Breast epithelium (tissue), 4 donors: ENCODE measurements around the gene PCDHB14. TPM values are rescaled to one million over a fixed set of nuclear protein-coding genes. Genes with fewer than 3 reads are reported as not detected.

ENCODE experiments used
- DNase-seq, 2 donors: peaks; one replicate each; pipeline ENCODE4 v3.0.0-alpha.2; 2019; ENCODE audit warnings: low spot score in 2 of 2
- H3K27ac ChIP-seq, 2 donors: fragments of 200-600 bp; sonication (generic) in 1 of 2; one replicate each; pipeline ENCODE4 v1.5.1; 2016 to 2019; ENCODE audit warnings: mild to moderate bottlenecking in 1 of 2
- H3K27me3 ChIP-seq, 2 donors: fragments of 200-600 bp; sonication (generic) in 1 of 2; one replicate each; pipeline versions ENCODE4 v1.5.1 to v1.6.0; 2017 to 2019; ENCODE audit warnings: control low read depth in 1 of 2, mild to moderate bottlenecking in 1 of 2
- H3K36me3 ChIP-seq: fragments of 200-600 bp; one replicate; pipeline ENCODE4 v1.5.1; 2019
- H3K4me1 ChIP-seq, 2 donors: fragments of 200-600 bp; sonication (generic); one replicate each; pipeline ENCODE4 v1.5.1; 2016 to 2019; ENCODE audit warnings: control low read depth in 1 of 2
- H3K4me3 ChIP-seq, 3 donors: fragments of 200-600 bp; sonication (generic); 1 replicate in 2 of 3; 2 replicates in 1 of 3; pipeline ENCODE4 v1.5.1; 2016 to 2019; ENCODE audit warnings: mild to moderate bottlenecking in 3 of 3, moderate library complexity in 2 of 3
- H3K9me3 ChIP-seq, 2 donors: fragments of 200-600 bp; sonication (generic) in 1 of 2; one replicate each; pipeline ENCODE4 v1.5.1; 2016 to 2019; ENCODE audit warnings: control low read depth in 1 of 2
- POLR2A ChIP-seq: fragments of 450-650 bp; IDR thresholded peaks from one replicate; pipeline ENCODE4 v1.6.1; 2016; ENCODE audit warnings: antibody characterized with exemption, mild to moderate bottlenecking, moderate library complexity
- POLR2AphosphoS5 ChIP-seq, 3 donors: sonication (generic); formaldehyde crosslinking; IDR thresholded peaks; one replicate each; pipeline ENCODE4 v1.6.1; 2017; ENCODE audit warnings: antibody characterized with exemption in 3 of 3
- intact Hi-C: fragments of 100-400 bp; cut with DNase I; formaldehyde crosslinking; loops from one replicate; pipeline ENCODE4 v1.15.1; 2023; ENCODE audit warnings: low total_unique reads
- total RNA-seq, 3 donors: library from RNA; depleted of rRNA; stranded (reverse); fragments of >200 nt; gene quantifications; one replicate each; pipeline ENCODE4 v1.1.0, GENCODE V29; 2016
- TF ChIP-seq, protein P1 (sequence below), 3 donors: fragments of 450-650 bp; IDR thresholded peaks; one replicate each; pipeline ENCODE4 v1.5.1; 2016 to 2017; ENCODE audit warnings: antibody characterized with exemption in 3 of 3, mild to moderate bottlenecking in 3 of 3, moderate library complexity in 3 of 3

Gene PCDHB14
- total RNA-seq, 3 donors from 2014 or later, result 4.2 to 5.9 (median 5.9) TPM

GRCh38 chr5:141258464-141258863 lies 35.3 kb downstream of the PCDHB14 start:
- intact Hi-C loops, result no loop called here
- Histone ChIP-seq H3K36me3 (no peaks in the 10 kb centered on the region), H3K9me3 (peaks cover 95 to 100% of the 10 kb centered on the region in 2 donors), H3K27me3 (no peaks in the 10 kb centered on the region), H3K27ac (no peak overlapping the region), H3K4me1 (no peaks in the 10 kb centered on the region), H3K4me3 (no peak overlapping the region)
- TF ChIP-seq POLR2AphosphoS5 (IDR thresholded peaks at IDR 0.05) (no peak), POLR2A (no peak)
- TF ChIP-seq, protein P1, sequence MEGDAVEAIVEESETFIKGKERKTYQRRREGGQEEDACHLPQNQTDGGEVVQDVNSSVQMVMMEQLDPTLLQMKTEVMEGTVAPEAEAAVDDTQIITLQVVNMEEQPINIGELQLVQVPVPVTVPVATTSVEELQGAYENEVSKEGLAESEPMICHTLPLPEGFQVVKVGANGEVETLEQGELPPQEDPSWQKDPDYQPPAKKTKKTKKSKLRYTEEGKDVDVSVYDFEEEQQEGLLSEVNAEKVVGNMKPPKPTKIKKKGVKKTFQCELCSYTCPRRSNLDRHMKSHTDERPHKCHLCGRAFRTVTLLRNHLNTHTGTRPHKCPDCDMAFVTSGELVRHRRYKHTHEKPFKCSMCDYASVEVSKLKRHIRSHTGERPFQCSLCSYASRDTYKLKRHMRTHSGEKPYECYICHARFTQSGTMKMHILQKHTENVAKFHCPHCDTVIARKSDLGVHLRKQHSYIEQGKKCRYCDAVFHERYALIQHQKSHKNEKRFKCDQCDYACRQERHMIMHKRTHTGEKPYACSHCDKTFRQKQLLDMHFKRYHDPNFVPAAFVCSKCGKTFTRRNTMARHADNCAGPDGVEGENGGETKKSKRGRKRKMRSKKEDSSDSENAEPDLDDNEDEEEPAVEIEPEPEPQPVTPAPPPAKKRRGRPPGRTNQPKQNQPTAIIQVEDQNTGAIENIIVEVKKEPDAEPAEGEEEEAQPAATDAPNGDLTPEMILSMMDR (IDR thresholded peaks at IDR 0.05), result no peak
- no peak for DNase-seq

- intact Hi-C loops, result no loop called here
- no peak for DNase-seq
- Histone ChIP-seq H3K36me3 (no peaks in the 10 kb centered on the region), H3K9me3 (peaks cover 95 to 100% of the 10 kb centered on the region in 2 donors), H3K4me1 (no peaks in the 10 kb centered on the region), H3K27ac (no peak overlapping the region), H3K27me3 (no peaks in the 10 kb centered on the region), H3K4me3 (no peak overlapping the region)
- TF ChIP-seq, protein P1 (IDR thresholded peaks at IDR 0.05), result no peak
- no peak for TF ChIP-seq POLR2AphosphoS5 (IDR thresholded peaks at IDR 0.05)
- TF ChIP-seq POLR2A, result no peak
Measured at GRCh38 chr5:141258948-141259347, 35.8 kb downstream of the PCDHB14 start.

DNA sequence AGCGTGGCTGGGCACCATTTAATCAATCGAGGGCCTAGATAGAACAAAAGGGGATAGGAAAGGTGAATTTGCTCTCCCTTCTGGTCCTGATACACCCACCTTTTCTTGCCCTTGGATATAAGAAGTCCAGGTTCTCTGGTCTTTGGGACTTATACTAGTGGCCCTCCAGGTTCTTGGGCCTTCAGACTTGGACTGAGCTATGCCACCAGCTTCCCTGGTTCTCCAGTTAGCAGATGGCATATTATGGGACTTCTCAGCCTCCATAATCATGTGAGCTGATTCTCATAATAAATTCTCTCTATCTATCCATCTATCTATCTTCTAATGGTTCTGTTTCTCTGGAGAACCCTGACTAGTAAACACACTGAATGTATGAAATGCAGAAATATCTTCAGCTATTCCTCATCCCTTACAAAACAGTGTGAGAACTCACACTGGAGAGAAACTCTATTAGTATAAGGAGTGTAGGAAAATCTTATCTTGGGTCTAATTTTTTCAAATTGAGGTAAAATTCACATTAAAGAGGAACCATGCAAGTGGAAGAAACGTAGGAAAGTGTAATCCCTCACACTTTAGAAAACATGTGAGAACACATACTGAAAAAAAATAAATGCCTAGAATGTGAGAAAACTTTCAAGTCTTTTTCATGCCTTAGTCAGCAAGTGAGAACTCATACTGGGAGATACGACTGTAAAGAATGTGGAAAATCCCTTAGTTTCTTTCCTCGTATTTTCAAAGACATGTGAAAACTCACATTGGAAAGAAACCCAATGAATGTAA lies 37.5 kb downstream of the PCDHB14 start:
- no peak for DNase-seq
- TF ChIP-seq, protein P1 (IDR thresholded peaks at IDR 0.05), result no peak
- TF ChIP-seq POLR2AphosphoS5 (IDR thresholded peaks at IDR 0.05) (no peak), POLR2A (no peak)
- intact Hi-C loops, result no loop called here
- H3K27ac ChIP-seq, result no peak overlapping the region
- H3K36me3 ChIP-seq, result no peaks in the 10 kb centered on the region
- no peaks in the 10 kb centered on the region for H3K27me3 ChIP-seq
- H3K4me1 ChIP-seq, result no peaks in the 10 kb centered on the region
- H3K4me3 ChIP-seq, result peak overlapping the region in 1 of 3 donors; percentile 17
- peaks cover 96 to 100% of the 10 kb centered on the region in 2 donors for H3K9me3 ChIP-seq

DNA sequence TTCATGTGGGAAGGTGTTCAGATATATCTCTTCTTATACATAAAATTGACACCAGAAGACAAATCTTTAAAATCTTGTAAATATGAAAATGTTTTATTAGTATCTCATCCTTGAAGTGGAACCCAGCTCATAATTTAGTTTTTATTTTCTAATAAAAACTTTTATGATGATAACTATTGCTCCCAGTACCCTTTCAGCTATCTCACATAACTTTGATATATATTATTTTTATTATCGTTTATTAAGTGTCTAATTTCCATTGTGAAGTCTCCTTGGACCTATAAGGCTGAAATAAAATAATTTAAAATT lies 38.0 kb downstream of the PCDHB14 start:
- no peaks in the 10 kb centered on the region for H3K36me3 ChIP-seq
- H3K4me3 ChIP-seq, result no peak overlapping the region
- intact Hi-C loops, result no loop called here
- H3K9me3 ChIP-seq, result peaks cover 96 to 100% of the 10 kb centered on the region in 2 donors
- H3K4me1 ChIP-seq, result no peaks in the 10 kb centered on the region
- H3K27ac ChIP-seq, result no peak overlapping the region
- DNase-seq, result no peak
- no peaks in the 10 kb centered on the region for H3K27me3 ChIP-seq
- TF ChIP-seq, protein P1 (IDR thresholded peaks at IDR 0.05), result no peak
- no peak for TF ChIP-seq POLR2AphosphoS5 (IDR thresholded peaks at IDR 0.05)
- TF ChIP-seq POLR2A, result no peak

- no peaks in the 10 kb centered on the region for H3K27me3 ChIP-seq
- H3K9me3 ChIP-seq, result peaks cover 90 to 100% of the 10 kb centered on the region in 2 donors
- no peaks in the 10 kb centered on the region for H3K36me3 ChIP-seq
- no peak for DNase-seq
- no peaks in the 10 kb centered on the region for H3K4me1 ChIP-seq
- H3K27ac ChIP-seq, result no peak overlapping the region
- intact Hi-C loops, result no loop called here
- no peak overlapping the region for H3K4me3 ChIP-seq
- TF ChIP-seq, protein P1 (IDR thresholded peaks at IDR 0.05), result no peak
- TF ChIP-seq POLR2AphosphoS5 (IDR thresholded peaks at IDR 0.05) (no peak), POLR2A (no peak)
Measured at GRCh38 chr5:141269195-141269594, 46.1 kb downstream of the PCDHB14 start.
